ENCODE measurements around the gene CCDC150.

DNA sequence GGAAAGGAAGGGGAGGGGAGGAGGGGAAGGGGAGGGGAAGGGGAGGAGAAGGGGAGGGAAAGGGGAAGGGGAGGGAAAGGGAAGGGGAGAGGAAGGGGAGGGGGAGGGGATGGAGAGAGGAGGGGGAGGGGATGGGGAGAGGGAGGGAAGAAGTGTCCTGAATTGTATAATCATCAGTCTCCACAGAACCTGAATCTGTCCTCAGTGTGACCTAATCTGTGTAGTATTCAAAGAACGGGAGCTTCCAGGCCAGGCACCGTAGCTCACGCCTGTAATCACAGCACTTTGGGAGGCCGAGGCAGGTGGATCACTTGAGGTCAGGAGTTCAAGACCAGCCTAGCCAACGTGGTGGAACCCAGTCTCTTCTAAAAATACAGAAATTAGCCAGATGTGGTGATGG lies 41.1 kb upstream of the CCDC150 start:
- TF ChIP-seq, protein P1, sequence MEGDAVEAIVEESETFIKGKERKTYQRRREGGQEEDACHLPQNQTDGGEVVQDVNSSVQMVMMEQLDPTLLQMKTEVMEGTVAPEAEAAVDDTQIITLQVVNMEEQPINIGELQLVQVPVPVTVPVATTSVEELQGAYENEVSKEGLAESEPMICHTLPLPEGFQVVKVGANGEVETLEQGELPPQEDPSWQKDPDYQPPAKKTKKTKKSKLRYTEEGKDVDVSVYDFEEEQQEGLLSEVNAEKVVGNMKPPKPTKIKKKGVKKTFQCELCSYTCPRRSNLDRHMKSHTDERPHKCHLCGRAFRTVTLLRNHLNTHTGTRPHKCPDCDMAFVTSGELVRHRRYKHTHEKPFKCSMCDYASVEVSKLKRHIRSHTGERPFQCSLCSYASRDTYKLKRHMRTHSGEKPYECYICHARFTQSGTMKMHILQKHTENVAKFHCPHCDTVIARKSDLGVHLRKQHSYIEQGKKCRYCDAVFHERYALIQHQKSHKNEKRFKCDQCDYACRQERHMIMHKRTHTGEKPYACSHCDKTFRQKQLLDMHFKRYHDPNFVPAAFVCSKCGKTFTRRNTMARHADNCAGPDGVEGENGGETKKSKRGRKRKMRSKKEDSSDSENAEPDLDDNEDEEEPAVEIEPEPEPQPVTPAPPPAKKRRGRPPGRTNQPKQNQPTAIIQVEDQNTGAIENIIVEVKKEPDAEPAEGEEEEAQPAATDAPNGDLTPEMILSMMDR (IDR thresholded peaks at IDR 0.05), result no peak
- no peak for TF ChIP-seq POLR2A (IDR thresholded peaks at IDR 0.05)

Measured in adrenal gland (tissue), 5 donors.